Measurements from ENCODE around the gene ZNF653. TPM values are rescaled to one million over a fixed set of nuclear protein-coding genes. Genes with fewer than 3 reads are reported as not detected.

ZNF653 gene
- total and polyA plus RNA-seq, 9 of the 15 experiments (the other 6 are each of a cell fraction or from before 2014, with no cell fraction given) = 1.6 to 8.0 (median 4.2) TPM; not detected in 2

DNA sequence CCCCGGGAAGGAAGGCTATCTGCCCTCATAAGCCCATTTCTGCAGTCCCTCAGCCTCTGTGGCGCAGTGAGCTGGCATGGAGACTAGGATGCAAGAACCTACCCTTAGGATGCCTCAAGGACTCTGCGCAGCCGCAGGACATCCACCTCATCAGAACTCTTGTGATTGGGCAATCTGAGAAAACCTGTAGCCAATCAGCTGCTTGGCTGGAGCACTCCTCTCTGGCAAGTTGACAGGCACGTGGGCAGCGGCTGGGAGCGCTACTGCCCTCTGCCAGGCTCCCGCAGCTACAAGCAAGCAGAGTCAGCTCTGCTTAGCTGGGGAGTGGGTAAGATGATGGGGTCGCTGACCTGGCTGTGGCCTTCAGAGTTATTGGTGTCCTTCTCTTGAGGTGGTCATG is 24.8 kb upstream of the ZNF653 start (continued):
- TF ChIP-seq NRF1 (conservative IDR thresholded peaks at IDR 0.05 in 1 of 2, IDR thresholded peaks at IDR 0.05 in 1 of 2) = peak; percentile 91 to 92
- no peak for TF ChIP-seq RBM14 (IDR thresholded peaks at IDR 0.05; ENCODE audit: borderline replicate concordance, insufficient read depth, low read depth, low read length)
- TF ChIP-seq, protein P1, sequence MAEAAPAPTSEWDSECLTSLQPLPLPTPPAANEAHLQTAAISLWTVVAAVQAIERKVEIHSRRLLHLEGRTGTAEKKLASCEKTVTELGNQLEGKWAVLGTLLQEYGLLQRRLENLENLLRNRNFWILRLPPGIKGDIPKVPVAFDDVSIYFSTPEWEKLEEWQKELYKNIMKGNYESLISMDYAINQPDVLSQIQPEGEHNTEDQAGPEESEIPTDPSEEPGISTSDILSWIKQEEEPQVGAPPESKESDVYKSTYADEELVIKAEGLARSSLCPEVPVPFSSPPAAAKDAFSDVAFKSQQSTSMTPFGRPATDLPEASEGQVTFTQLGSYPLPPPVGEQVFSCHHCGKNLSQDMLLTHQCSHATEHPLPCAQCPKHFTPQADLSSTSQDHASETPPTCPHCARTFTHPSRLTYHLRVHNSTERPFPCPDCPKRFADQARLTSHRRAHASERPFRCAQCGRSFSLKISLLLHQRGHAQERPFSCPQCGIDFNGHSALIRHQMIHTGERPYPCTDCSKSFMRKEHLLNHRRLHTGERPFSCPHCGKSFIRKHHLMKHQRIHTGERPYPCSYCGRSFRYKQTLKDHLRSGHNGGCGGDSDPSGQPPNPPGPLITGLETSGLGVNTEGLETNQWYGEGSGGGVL (CRISPR knock-in tag; IDR thresholded peaks at IDR 0.05) = no peak
- TF ChIP-seq MEIS2 (IDR thresholded peaks at IDR 0.05; ENCODE audit: partially characterized antibody) = peak; percentile 37
- TF ChIP-seq MLX (CRISPR knock-in tag; conservative IDR thresholded peaks at IDR 0.05) = no peak
- no peak for TF ChIP-seq ASH1L (IDR thresholded peaks at IDR 0.05; ENCODE audit: borderline replicate concordance, low read depth, partially characterized antibody)
- TF ChIP-seq ZBTB9 (CRISPR knock-in tag; IDR thresholded peaks at IDR 0.05) = no peak
- TF ChIP-seq MCM5 (IDR thresholded peaks at IDR 0.05; ENCODE audit: low read depth) = no peak
- peak; percentile 79 for TF ChIP-seq L3MBTL2 (IDR thresholded peaks at IDR 0.05)
- no peak for TF ChIP-seq RFX5 (IDR thresholded peaks at IDR 0.05; ENCODE audit: low read depth, low read length)
- no peak for TF ChIP-seq EZH2 (IDR thresholded peaks at IDR 0.05; ENCODE audit: borderline replicate concordance, low read depth, low read length)
- no peak for TF ChIP-seq SRSF9 (IDR thresholded peaks at IDR 0.05; ENCODE audit: borderline replicate concordance, low read depth, low read length)
- TF ChIP-seq SIX5 (IDR thresholded peaks at IDR 0.05; ENCODE audit: borderline replicate concordance in 1 of 2, insufficient read depth in 1 of 2, low read depth in 1 of 2, low read length in 2 of 2) = no peak
- TF ChIP-seq SLC30A9 (CRISPR knock-in tag; IDR thresholded peaks at IDR 0.05) = no peak
- peak; percentile 43; the same call in 1 of the 2 replicates for TF ChIP-seq TGIF2 (CRISPR knock-in tag; IDR thresholded peaks at IDR 0.05)
- no peak for TF ChIP-seq PTTG1 (tag; IDR thresholded peaks at IDR 0.05; ENCODE audit: low read depth)
- TF ChIP-seq YBX1 (IDR thresholded peaks at IDR 0.05) = no peak
- no peak for TF ChIP-seq ARNT (IDR thresholded peaks at IDR 0.05)
- no peak for TF ChIP-seq DMBX1 (CRISPR knock-in tag; IDR thresholded peaks at IDR 0.05; ENCODE audit: borderline replicate concordance)

All from K562 (cell line).